Suprapubic skin (tissue), 4 donors: ENCODE results near the gene CLSTN3. TPM values are rescaled to one million over a fixed set of nuclear protein-coding genes. Genes with fewer than 3 reads are reported as not detected.

Source experiments
- DNase-seq, 2 donors: peaks; one replicate each; pipeline ENCODE4 v3.0.0-alpha.2; 2019; ENCODE audit warnings: low spot score in 2 of 2
- H3K27ac ChIP-seq: fragments of 200-600 bp; sonication (generic); one replicate; pipeline ENCODE4 v1.5.1; 2019
- H3K27me3 ChIP-seq: fragments of 200-600 bp; sonication (generic); one replicate; pipeline ENCODE4 v1.5.1; 2019
- H3K36me3 ChIP-seq: fragments of 200-600 bp; sonication (generic); one replicate; pipeline ENCODE4 v1.5.1; 2019
- H3K4me1 ChIP-seq: fragments of 200-600 bp; sonication (generic); one replicate; pipeline ENCODE4 v1.5.1; 2019
- H3K4me3 ChIP-seq: fragments of 200-600 bp; sonication (generic); one replicate; pipeline ENCODE4 v1.5.1; 2019; ENCODE audit warnings: mild to moderate bottlenecking
- H3K9me3 ChIP-seq: fragments of 200-600 bp; sonication (generic); one replicate; pipeline ENCODE4 v1.5.1; 2019
- EP300 ChIP-seq: sonication (generic); formaldehyde crosslinking; IDR thresholded peaks from one replicate; pipeline ENCODE4 v1.6.1; 2017; ENCODE audit warnings: antibody characterized with exemption
- POLR2A ChIP-seq, 2 donors: fragments of 450-650 bp; IDR thresholded peaks; one replicate each; pipeline ENCODE4 v1.6.1; 2017; ENCODE audit warnings: antibody characterized with exemption in 2 of 2, mild to moderate bottlenecking in 2 of 2, moderate library complexity in 2 of 2
- POLR2AphosphoS5 ChIP-seq, 3 donors: sonication (generic); formaldehyde crosslinking; IDR thresholded peaks; one replicate each; pipeline ENCODE4 v1.6.1; 2017; ENCODE audit warnings: antibody characterized with exemption in 3 of 3
- WGBS: methylation state at CpG from one replicate; pipeline ENCODE4 v1.1.5; 2018; 5-methylcytosine and 5-hydroxymethylcytosine counted together
- total RNA-seq, 4 donors: library from RNA; depleted of rRNA; stranded (reverse); fragments of >200 nt; gene quantifications; one replicate each; pipeline ENCODE4 v1.1.0, GENCODE V29; 2016
- TF ChIP-seq, protein P1 (sequence below), 2 donors: fragments of 200-600 bp in 1 of 2; fragments of 450-650 bp in 1 of 2; sonication (generic) in 1 of 2; IDR thresholded peaks; one replicate each; pipeline ENCODE4 v1.5.1; 2016 to 2019; ENCODE audit warnings: antibody characterized with exemption in 2 of 2, mild to moderate bottlenecking in 1 of 2, moderate library complexity in 1 of 2

Gene CLSTN3
- total RNA-seq, 4 donors from 2014 or later: 29.9 to 69.8 (median 39.1) TPM

DNA sequence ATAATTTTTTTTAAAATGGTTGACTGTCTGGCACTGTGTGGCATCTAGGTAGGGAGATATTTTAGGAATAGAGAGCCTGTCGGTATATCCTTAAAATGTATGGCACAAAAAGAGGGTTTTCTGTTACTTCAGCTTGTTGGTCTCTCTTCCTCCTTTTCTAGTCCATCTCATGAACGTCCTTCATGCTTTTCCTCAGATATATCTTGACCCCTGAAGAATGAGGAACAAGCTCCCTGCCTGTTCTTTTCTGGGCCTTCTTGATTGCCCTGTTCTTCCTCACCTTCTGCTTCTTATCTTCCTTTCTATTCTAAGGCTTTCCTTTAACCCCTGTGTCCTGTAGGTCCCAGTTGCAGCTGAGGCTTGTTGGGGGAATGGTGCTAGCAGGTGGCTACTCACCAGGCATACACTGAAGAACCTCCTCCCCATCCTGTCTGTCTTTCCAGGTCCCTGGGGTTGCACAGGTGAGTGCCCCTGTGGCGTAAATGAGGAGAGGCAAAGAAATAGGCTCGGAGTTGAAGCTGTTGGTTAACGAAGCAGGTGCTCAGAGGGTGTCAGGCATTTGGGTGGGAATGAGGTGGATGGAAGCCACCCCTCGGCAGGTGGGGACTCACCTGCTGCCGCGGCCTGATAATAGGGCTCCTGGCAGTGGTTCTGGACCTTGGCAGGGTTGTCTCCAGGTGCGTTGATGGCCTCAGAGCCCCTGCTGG lies 30.7 kb upstream of the CLSTN3 start:
- peaks cover 2% of the 10 kb centered on the region for H3K4me1 ChIP-seq
- 86% methylated on average over 9 of the region's 9 CpGs for WGBS
- peak; percentile 34 to 49 for DNase-seq
- no peak overlapping the region for H3K27ac ChIP-seq
- no peak overlapping the region for H3K4me3 ChIP-seq
- H3K36me3 ChIP-seq: peaks cover 28% of the 10 kb centered on the region
- TF ChIP-seq EP300: no peak
- TF ChIP-seq, protein P1, sequence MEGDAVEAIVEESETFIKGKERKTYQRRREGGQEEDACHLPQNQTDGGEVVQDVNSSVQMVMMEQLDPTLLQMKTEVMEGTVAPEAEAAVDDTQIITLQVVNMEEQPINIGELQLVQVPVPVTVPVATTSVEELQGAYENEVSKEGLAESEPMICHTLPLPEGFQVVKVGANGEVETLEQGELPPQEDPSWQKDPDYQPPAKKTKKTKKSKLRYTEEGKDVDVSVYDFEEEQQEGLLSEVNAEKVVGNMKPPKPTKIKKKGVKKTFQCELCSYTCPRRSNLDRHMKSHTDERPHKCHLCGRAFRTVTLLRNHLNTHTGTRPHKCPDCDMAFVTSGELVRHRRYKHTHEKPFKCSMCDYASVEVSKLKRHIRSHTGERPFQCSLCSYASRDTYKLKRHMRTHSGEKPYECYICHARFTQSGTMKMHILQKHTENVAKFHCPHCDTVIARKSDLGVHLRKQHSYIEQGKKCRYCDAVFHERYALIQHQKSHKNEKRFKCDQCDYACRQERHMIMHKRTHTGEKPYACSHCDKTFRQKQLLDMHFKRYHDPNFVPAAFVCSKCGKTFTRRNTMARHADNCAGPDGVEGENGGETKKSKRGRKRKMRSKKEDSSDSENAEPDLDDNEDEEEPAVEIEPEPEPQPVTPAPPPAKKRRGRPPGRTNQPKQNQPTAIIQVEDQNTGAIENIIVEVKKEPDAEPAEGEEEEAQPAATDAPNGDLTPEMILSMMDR (IDR thresholded peaks at IDR 0.05): no peak
- no peak for TF ChIP-seq POLR2AphosphoS5 (IDR thresholded peaks at IDR 0.05)
- no peak for TF ChIP-seq POLR2A (IDR thresholded peaks at IDR 0.05)
- no peaks in the 10 kb centered on the region for H3K9me3 ChIP-seq
- no peaks in the 10 kb centered on the region for H3K27me3 ChIP-seq

DNA sequence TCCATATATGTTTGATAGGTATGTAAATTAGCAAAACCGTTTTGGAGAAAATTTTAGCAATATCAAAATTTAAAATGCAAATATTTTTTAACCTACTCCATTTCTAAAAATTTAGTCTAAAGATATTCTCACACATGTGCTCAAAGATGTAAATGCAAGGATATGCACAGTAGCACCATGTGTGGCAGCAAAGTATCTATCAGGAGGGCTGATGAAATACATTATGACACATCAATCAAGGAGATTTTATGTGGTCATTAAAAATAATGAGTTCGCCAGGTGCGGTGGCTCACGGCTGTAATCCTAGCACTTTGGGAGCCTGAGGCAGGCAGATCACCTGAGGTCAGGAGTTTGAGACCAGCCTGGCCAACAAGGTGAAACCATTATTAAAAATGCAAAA lies 29.9 kb upstream of the CLSTN3 start:
- H3K9me3 ChIP-seq: no peaks in the 10 kb centered on the region
- no peaks in the 10 kb centered on the region for H3K4me1 ChIP-seq
- WGBS: 80% methylated on average over 4 of the region's 4 CpGs
- peak; percentile 11 to 15 for DNase-seq
- no peaks in the 10 kb centered on the region for H3K27me3 ChIP-seq
- H3K27ac ChIP-seq: no peak overlapping the region
- peaks cover 28% of the 10 kb centered on the region for H3K36me3 ChIP-seq
- no peak overlapping the region for H3K4me3 ChIP-seq
- TF ChIP-seq EP300 (no peak), POLR2AphosphoS5 (IDR thresholded peaks at IDR 0.05) (no peak), POLR2A (IDR thresholded peaks at IDR 0.05) (no peak)
- TF ChIP-seq, protein P1 (IDR thresholded peaks at IDR 0.05): no peak

DNA sequence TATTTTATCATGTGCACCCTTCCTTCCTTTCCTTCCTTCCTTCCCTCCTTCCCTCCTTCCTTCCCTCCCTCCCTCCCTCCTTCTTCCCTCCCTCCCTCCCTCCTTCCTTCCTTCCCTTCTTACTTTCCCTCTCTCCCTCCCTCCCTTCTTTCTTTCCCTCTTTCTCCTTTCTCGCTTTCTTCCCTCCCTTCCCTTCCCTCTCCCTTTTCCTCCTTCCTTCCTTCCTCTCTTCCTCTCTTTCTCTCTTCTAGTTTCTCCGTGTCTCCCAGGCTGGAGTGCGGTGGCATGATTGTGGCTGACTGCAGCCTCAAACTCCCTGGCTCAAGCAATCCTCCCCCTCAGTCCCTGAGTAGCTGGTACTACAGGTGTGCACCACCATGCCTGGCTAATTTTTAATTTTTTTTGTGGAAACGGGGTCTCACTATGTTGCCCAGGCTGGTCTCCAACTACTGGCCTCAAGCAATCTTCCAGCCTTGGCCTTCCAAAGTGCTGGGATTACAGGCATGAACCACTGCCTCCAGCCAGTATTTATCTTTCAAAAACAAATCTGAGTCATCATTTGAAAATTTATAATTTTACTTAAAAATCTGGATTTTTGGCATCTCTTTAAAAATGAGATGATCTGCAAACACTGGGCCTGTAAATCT lies 29.0 kb upstream of the CLSTN3 start:
- Histone ChIP-seq H3K27ac (no peak overlapping the region), H3K4me3 (no peak overlapping the region), H3K36me3 (peaks cover 28% of the 10 kb centered on the region), H3K4me1 (no peaks in the 10 kb centered on the region), H3K27me3 (no peaks in the 10 kb centered on the region), H3K9me3 (no peaks in the 10 kb centered on the region)
- TF ChIP-seq POLR2A (IDR thresholded peaks at IDR 0.05) (no peak), EP300 (no peak), POLR2AphosphoS5 (IDR thresholded peaks at IDR 0.05) (no peak)
- TF ChIP-seq, protein P1 (IDR thresholded peaks at IDR 0.05): no peak
- peak; percentile 6 to 19 for DNase-seq
- 86% methylated on average over 4 of the region's 4 CpGs for WGBS

DNA sequence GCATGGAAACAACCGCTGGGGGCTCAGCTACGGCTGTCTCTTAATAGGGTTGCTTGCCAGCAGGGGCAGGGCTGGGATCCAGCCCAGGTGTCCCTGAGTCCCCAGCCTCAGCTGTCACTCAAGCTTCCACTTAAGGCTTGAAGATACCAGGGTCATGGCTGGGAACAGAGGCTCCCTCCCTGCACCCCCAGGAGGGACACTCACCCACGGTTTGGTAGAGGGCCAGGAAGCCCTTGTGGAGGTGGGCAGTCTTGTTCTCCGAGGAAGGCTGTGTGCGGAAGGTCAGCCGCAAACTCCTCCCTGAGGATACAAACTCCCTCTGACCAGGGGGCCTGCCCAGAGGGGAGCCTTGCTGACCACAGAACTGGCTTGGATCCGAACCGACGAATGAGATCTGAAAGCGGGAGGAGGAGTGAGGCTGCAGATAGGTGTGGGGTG lies 28.5 kb upstream of the CLSTN3 start:
- WGBS: 92% methylated on average over 10 of the region's 10 CpGs
- DNase-seq: peak; percentile 48 to 76
- Histone ChIP-seq H3K27ac (no peak overlapping the region), H3K9me3 (no peaks in the 10 kb centered on the region), H3K4me3 (no peak overlapping the region), H3K4me1 (peaks cover 1% of the 10 kb centered on the region), H3K27me3 (no peaks in the 10 kb centered on the region), H3K36me3 (peaks cover 28% of the 10 kb centered on the region)
- TF ChIP-seq, protein P1 (IDR thresholded peaks at IDR 0.05): no peak
- no peak for TF ChIP-seq POLR2AphosphoS5 (IDR thresholded peaks at IDR 0.05)
- no peak for TF ChIP-seq EP300
- TF ChIP-seq POLR2A (IDR thresholded peaks at IDR 0.05): no peak

DNA sequence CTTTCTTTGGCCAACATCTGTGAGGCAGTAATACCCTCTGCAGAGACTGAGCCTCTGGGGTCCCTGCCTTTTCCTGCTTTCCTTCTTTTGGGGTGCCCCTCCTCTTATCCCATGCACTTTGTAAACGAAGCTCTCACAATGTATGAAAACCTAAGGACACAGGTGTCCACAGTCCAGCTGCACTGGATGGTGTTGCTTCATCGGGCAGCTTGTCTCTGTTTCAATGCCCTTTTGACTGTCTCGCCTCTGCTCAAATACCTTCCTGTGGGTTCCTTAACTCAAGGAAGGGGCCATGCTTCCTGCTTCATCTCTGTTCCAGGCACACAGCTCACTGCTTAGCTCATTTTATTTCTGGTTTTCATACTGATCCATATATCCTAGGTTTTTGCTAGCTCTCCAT lies 27.6 kb upstream of the CLSTN3 start:
- no peaks in the 10 kb centered on the region for H3K9me3 ChIP-seq
- H3K4me1 ChIP-seq: peaks cover 10% of the 10 kb centered on the region
- no peak overlapping the region for H3K27ac ChIP-seq
- TF ChIP-seq POLR2A (IDR thresholded peaks at IDR 0.05) (no peak), POLR2AphosphoS5 (IDR thresholded peaks at IDR 0.05) (no peak), EP300 (no peak)
- TF ChIP-seq, protein P1 (IDR thresholded peaks at IDR 0.05): no peak
- no peaks in the 10 kb centered on the region for H3K27me3 ChIP-seq
- H3K36me3 ChIP-seq: peaks cover 25% of the 10 kb centered on the region
- DNase-seq: peak in 1 of 2 donors; percentile 13
- no peak overlapping the region for H3K4me3 ChIP-seq
- 85% methylated on average over 3 of the region's 3 CpGs for WGBS
